RWPE2 (cell line): Measurements from ENCODE around the gene AQP9.
"Not testable (repeated sequence)": the region's sequence is repeated elsewhere in the genome, so short reads cannot be mapped to it uniquely, and the experiment has no call there.

Source experiments
- ATAC-seq: fragments of 200-7000 bp; cut with Tn5 transposase; 3 replicates; pipeline ENCODE4 v1.9.1; 2021; ENCODE audit warnings: low read depth
- DNase-seq: peaks from one replicate; pipeline ENCODE4 v3.0.0-alpha.2; 2020; ENCODE audit warnings: low spot score
- H3K27ac ChIP-seq: fragments of 450-650 bp; 2 replicates; pipeline ENCODE4 v1.5.1; 2017; ENCODE audit warnings: mild to moderate bottlenecking; ENCODE audit not compliant: poor library complexity, severe bottlenecking
- H3K27me3 ChIP-seq: fragments of 250-450 bp; sonication (Bioruptor Pico); 2 replicates; pipeline ENCODE4 v1.5.1; 2021; ENCODE audit warnings: mild to moderate bottlenecking, moderate library complexity; ENCODE audit not compliant: insufficient read depth, poor library complexity, severe bottlenecking
- H3K36me3 ChIP-seq: fragments of 250-450 bp; sonication (Bioruptor Pico); 2 replicates; pipeline ENCODE4 v1.5.1; 2020; ENCODE audit warnings: low read depth, mild to moderate bottlenecking, moderate library complexity
- H3K4me1 ChIP-seq: fragments of 250-450 bp; sonication (Bioruptor Pico); 2 replicates; pipeline ENCODE4 v1.5.1; 2021; ENCODE audit warnings: mild to moderate bottlenecking, moderate library complexity; ENCODE audit not compliant: insufficient read depth, poor library complexity, severe bottlenecking
- H3K4me3 ChIP-seq: fragments of 250-450 bp; sonication (Bioruptor Pico); 2 replicates; pipeline ENCODE4 v1.5.1; 2021; ENCODE audit warnings: mild to moderate bottlenecking, moderate library complexity; ENCODE audit not compliant: severe bottlenecking
- H3K9me3 ChIP-seq: fragments of 250-450 bp; sonication (Bioruptor Pico); 2 replicates; pipeline ENCODE4 v1.5.1; 2021; ENCODE audit warnings: mild to moderate bottlenecking, moderate library complexity; ENCODE audit not compliant: severe bottlenecking
- CTCF ChIP-seq: fragments of 450-650 bp; IDR thresholded peaks from one replicate; pipeline ENCODE4 v1.5.1; 2017; ENCODE audit warnings: mild to moderate bottlenecking, moderate library complexity; ENCODE audit not compliant: poor library complexity, severe bottlenecking

Gene AQP9

GRCh38 chr15:58109419-58109818 is 28.8 kb upstream of the AQP9 start:
- TF ChIP-seq CTCF = no peak
- DNase-seq = no peak
- no peaks in the 10 kb centered on the region for H3K36me3 ChIP-seq
- no peaks in the 10 kb centered on the region for H3K4me1 ChIP-seq
- no peak overlapping the region for H3K27ac ChIP-seq
- ATAC-seq = no peak
- H3K4me3 ChIP-seq = no peak overlapping the region
- H3K9me3 ChIP-seq = no peaks in the 10 kb centered on the region
- H3K27me3 ChIP-seq = no peaks in the 10 kb centered on the region

DNA sequence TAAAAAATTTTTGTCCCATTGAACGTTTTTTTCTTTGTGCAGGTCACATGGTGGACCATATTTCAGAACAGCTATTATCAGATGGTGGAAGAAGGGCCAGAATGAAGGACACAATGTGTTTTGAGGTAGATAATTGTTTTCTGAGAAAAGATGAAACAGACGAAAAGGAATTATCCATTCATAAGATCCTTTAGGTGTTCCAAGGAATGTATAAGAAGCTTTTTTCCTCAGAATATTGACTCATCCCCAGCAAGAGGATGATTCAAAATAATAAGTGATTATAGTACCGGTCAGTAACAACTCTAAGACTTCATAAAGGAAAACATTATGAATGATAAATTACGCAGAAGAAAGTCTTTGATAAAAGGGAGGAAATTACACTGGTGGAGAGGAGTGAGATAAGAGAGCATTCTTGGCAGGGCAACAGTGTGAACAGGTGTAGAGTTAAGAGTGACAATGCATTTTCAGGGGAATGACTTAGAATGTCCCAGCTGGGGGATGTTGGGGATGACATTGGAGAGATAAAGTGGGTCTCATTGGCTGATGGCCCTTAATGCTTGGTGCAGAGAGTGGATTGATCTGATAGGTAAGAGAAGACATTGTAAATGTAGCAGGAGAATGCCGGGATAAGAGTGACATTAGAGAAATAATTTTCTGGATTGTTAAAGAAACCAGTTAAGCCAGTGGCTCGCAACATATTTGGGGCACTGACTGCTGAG is 27.0 kb upstream of the AQP9 start:
- Histone ChIP-seq H3K4me3 (no peak overlapping the region), H3K4me1 (no peaks in the 10 kb centered on the region), H3K9me3 (no peaks in the 10 kb centered on the region), H3K36me3 (no peaks in the 10 kb centered on the region), H3K27me3 (no peaks in the 10 kb centered on the region), H3K27ac (no peak overlapping the region)
- TF ChIP-seq CTCF = no peak
- ATAC-seq (no peak), DNase-seq (no peak)

DNA sequence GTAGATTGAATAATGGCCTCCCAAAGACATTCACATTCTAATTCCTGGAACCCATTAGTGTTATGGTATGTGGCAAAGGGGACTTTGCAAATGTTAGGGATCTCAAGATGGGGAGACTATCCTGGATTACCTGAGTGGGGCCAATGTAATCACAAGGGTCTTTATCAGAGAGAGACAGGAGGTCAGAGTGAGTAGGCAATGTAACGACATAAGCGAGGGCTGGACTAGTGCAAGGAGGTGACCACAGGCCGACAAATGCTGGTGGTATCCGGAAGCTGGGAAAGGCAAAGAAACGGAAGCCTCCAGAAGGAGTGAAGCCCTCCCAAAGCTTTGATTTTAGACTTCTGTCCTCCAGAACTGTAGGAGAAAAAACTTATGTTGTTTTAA is 26.5 kb upstream of the AQP9 start:
- no peaks in the 10 kb centered on the region for H3K36me3 ChIP-seq
- no peak overlapping the region for H3K27ac ChIP-seq
- no peak for TF ChIP-seq CTCF
- ATAC-seq (no peak), DNase-seq (no peak)
- no peaks in the 10 kb centered on the region for H3K9me3 ChIP-seq
- no peak overlapping the region for H3K4me3 ChIP-seq
- H3K4me1 ChIP-seq = no peaks in the 10 kb centered on the region
- H3K27me3 ChIP-seq = no peaks in the 10 kb centered on the region

GRCh38 chr15:58113358-58113757 is 24.8 kb upstream of the AQP9 start:
- not testable (repeated sequence) for H3K27ac ChIP-seq, H3K4me1 ChIP-seq, H3K4me3 ChIP-seq, ATAC-seq, H3K9me3 ChIP-seq, DNase-seq, H3K36me3 ChIP-seq, H3K27me3 ChIP-seq

DNA sequence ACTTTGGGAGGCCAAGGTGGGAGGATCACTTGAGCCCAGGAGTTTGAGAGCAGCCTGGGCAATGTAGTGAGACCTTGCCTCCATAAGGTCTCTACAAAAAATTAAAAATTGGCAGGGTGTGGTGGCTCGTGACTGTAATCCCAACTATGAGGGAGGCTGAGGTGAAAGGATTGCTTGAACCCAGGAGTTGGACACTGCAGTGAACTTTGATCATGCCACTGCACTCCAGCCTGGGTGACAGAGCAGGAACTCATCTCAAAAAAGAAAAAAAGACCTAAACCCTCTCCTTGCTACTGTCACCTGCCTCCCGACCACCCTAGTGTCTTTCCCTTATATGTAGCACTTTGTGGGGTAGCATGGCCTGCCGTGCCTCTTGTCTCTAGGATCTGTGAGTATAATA is 23.8 kb upstream of the AQP9 start:
- Histone ChIP-seq H3K27ac (no peak overlapping the region), H3K27me3 (no peaks in the 10 kb centered on the region), H3K4me3 (no peak overlapping the region), H3K36me3 (no peaks in the 10 kb centered on the region), H3K4me1 (no peaks in the 10 kb centered on the region), H3K9me3 (no peaks in the 10 kb centered on the region)
- DNase-seq (no peak), ATAC-seq (no peak)
- TF ChIP-seq CTCF = no peak
